Neural cell (in vitro differentiated cells): Measurements from ENCODE around the gene RGS14. TPM values are rescaled to one million over a fixed set of nuclear protein-coding genes. Genes with fewer than 3 reads are reported as not detected.

Experiments used
- H2AFZ ChIP-seq: fragments of 200-600, 300-800 bp; sonication (generic), shearing (Covaris generic); 2 replicates; pipeline ENCODE4 v1.6.0; 2014; ENCODE audit warnings: low read depth, mild to moderate bottlenecking, antibody characterized with exemption, low read length, moderate library complexity
- H3F3A ChIP-seq: fragments of 200-600 bp; shearing (Covaris generic); 2 replicates; pipeline ENCODE4 v1.6.1; 2016; ENCODE audit warnings: mild to moderate bottlenecking, moderate library complexity, mixed read lengths, antibody characterized with exemption, low read length; ENCODE audit not compliant: insufficient read depth, poor library complexity, severe bottlenecking
- H3K27ac ChIP-seq: fragments of 200-600, 300-800 bp; sonication (generic), shearing (Covaris generic); 2 replicates; pipeline ENCODE4 v1.5.1; 2014; ENCODE audit warnings: mild to moderate bottlenecking, low read length, moderate library complexity
- H3K27me3 ChIP-seq: fragments of 300-800, 200-600 bp; sonication (generic), shearing (Covaris generic); 2 replicates; pipeline ENCODE4 v1.6.0; 2014; ENCODE audit warnings: mild to moderate bottlenecking, low read depth, low read length, moderate library complexity; ENCODE audit not compliant: insufficient read depth
- H3K36me3 ChIP-seq: fragments of 300-800, 200-600 bp; sonication (generic), shearing (Covaris generic); 2 replicates; pipeline ENCODE4 v1.5.1; 2014; ENCODE audit warnings: mild to moderate bottlenecking, antibody characterized with exemption, low read length, moderate library complexity; ENCODE audit not compliant: insufficient read depth
- H3K4me2 ChIP-seq: fragments of 300-800, 200-600 bp; sonication (generic), shearing (Covaris generic); 2 replicates; pipeline ENCODE4 v1.6.0; 2014; ENCODE audit warnings: mild to moderate bottlenecking, low read length
- H3K4me3 ChIP-seq: fragments of 300-800, 200-600 bp; sonication (generic), shearing (Covaris generic); 2 replicates; pipeline ENCODE4 v1.5.1; 2014; ENCODE audit warnings: mild to moderate bottlenecking, low read length, moderate library complexity
- H3K79me2 ChIP-seq: fragments of 200-600 bp; shearing (Covaris generic); replicated peaks from 2 replicates; pipeline ENCODE4 v1.6.0; 2014; ENCODE audit warnings: mild to moderate bottlenecking, low read length, moderate library complexity; ENCODE audit not compliant: insufficient read depth
- H3K9ac ChIP-seq: fragments of 300-800, 200-600 bp; sonication (generic), shearing (Covaris generic); 2 replicates; pipeline ENCODE4 v1.6.1; 2016; ENCODE audit warnings: mild to moderate bottlenecking, low read length, mixed read lengths
- H3K9me2 ChIP-seq: fragments of 200-600 bp; shearing (Covaris generic); 2 replicates; pipeline ENCODE4 v1.6.1; 2016; ENCODE audit warnings: mild to moderate bottlenecking, low read length, mixed read lengths; ENCODE audit not compliant: insufficient read depth
- H3K9me3 ChIP-seq: fragments of 200-600, 300-800 bp; sonication (generic), shearing (Covaris generic); 2 replicates; pipeline ENCODE4 v1.6.1; 2016; ENCODE audit warnings: mild to moderate bottlenecking, mixed run types, low read length, moderate library complexity, mixed read lengths
- H4K20me1 ChIP-seq: fragments of 200-600 bp; shearing (Covaris generic); 2 replicates; pipeline ENCODE4 v1.6.1; 2016; ENCODE audit warnings: mild to moderate bottlenecking, mixed run types; ENCODE audit not compliant: insufficient read depth
- CTCF ChIP-seq: fragments of 450-650 bp; IDR thresholded peaks from 2 replicates; pipeline ENCODE4 v1.5.1; 2014; ENCODE audit warnings: antibody characterized with exemption, mild to moderate bottlenecking, moderate library complexity; ENCODE audit not compliant: poor library complexity, severe bottlenecking
- EP300 ChIP-seq: fragments of 450-650 bp; conservative IDR thresholded peaks from 2 replicates; pipeline ENCODE4 v1.6.1; 2014; ENCODE audit warnings: antibody characterized with exemption, mild to moderate bottlenecking, moderate library complexity; ENCODE audit not compliant: poor library complexity, severe bottlenecking
- EZH2 ChIP-seq: fragments of 200-600, 300-800 bp; shearing (Covaris generic), sonication (generic); IDR thresholded peaks from 2 replicates; pipeline ENCODE4 v1.6.1; 2014; ENCODE audit warnings: antibody characterized with exemption, low read length, borderline replicate concordance, mild to moderate bottlenecking; ENCODE audit not compliant: insufficient read depth, poor library complexity, severe bottlenecking
- POLR2AphosphoS5 ChIP-seq: IDR thresholded peaks from 2 replicates; pipeline ENCODE4 v1.6.1; 2012
- RAD21 ChIP-seq: fragments of 450-650 bp; conservative IDR thresholded peaks from 2 replicates; pipeline ENCODE4 v1.6.1; 2014; ENCODE audit warnings: antibody characterized with exemption, mild to moderate bottlenecking, moderate library complexity
- REST ChIP-seq: IDR thresholded peaks from 2 replicates; pipeline ENCODE4 v1.6.1; 2012; ENCODE audit warnings: borderline replicate concordance
- SMC3 ChIP-seq: fragments of 450-650 bp; conservative IDR thresholded peaks from 2 replicates; pipeline ENCODE4 v1.6.1; 2014; ENCODE audit warnings: antibody characterized with exemption, mild to moderate bottlenecking, moderate library complexity; ENCODE audit not compliant: poor library complexity
- TAF1 ChIP-seq: IDR thresholded peaks from 2 replicates; pipeline ENCODE4 v1.6.1; 2012; ENCODE audit warnings: low read depth
- polyA plus RNA-seq: library from polyadenylated mRNA; depleted of rRNA; stranded (reverse); fragments of >200 nt; gene quantifications from 2 replicates; pipeline ENCODE4 v1.2.3, GENCODE V29; 2014

RGS14 gene
- polyA plus RNA-seq, 1 donor from 2014 or later, result 32.3 TPM

- H3K9ac ChIP-seq, result no peak overlapping the region
- H3K36me3 ChIP-seq, result no peaks in the 10 kb centered on the region
- H3K9me3 ChIP-seq, result no peaks in the 10 kb centered on the region
- no peaks in the 10 kb centered on the region for H4K20me1 ChIP-seq
- H3K27ac ChIP-seq, result no peak overlapping the region
- H3K4me2 ChIP-seq, result no peak overlapping the region
- H3K9me2 ChIP-seq, result no peaks in the 10 kb centered on the region
- H3F3A ChIP-seq, result no peaks in the 10 kb centered on the region
- H3K4me3 ChIP-seq, result no peak overlapping the region
- no peak overlapping the region for H2AFZ ChIP-seq
- H3K79me2 ChIP-seq, result no peaks in the 10 kb centered on the region
- H3K27me3 ChIP-seq, result no peaks in the 10 kb centered on the region
- no peak for TF ChIP-seq CTCF
- no peak for TF ChIP-seq EP300
- no peak for TF ChIP-seq TAF1
- TF ChIP-seq SMC3, result no peak
- TF ChIP-seq RAD21, result no peak
Observed at GRCh38 chr5:177332896-177333260, 24.8 kb upstream of the RGS14 start.

GRCh38 chr5:177333420-177334154 is 24.1 kb upstream of the RGS14 start:
- no peak overlapping the region for H3K4me3 ChIP-seq
- no peaks in the 10 kb centered on the region for H3K79me2 ChIP-seq
- H3K36me3 ChIP-seq, result no peaks in the 10 kb centered on the region
- no peaks in the 10 kb centered on the region for H3K9me3 ChIP-seq
- H4K20me1 ChIP-seq, result no peaks in the 10 kb centered on the region
- TF ChIP-seq TAF1, result no peak
- no peak for TF ChIP-seq SMC3
- TF ChIP-seq EZH2, result no peak
- no peak for TF ChIP-seq REST
- TF ChIP-seq CTCF, result no peak
- TF ChIP-seq POLR2AphosphoS5, result no peak
- no peak overlapping the region for H3K27ac ChIP-seq
- H3K27me3 ChIP-seq, result no peaks in the 10 kb centered on the region
- H2AFZ ChIP-seq, result no peak overlapping the region
- H3K9me2 ChIP-seq, result no peaks in the 10 kb centered on the region
- H3K9ac ChIP-seq, result no peak overlapping the region
- H3K4me2 ChIP-seq, result no peak overlapping the region
- no peaks in the 10 kb centered on the region for H3F3A ChIP-seq
